Chondrocyte (in vitro differentiated cells): ENCODE measurements around the gene ADPRS. TPM values are rescaled to one million over a fixed set of nuclear protein-coding genes. Genes with fewer than 3 reads are reported as not detected.
A peak's percentile ranks its signal among the peaks of the same experiment; 100 is the strongest.

Experiments
- DNase-seq: peaks from one replicate; pipeline ENCODE4 v3.0.0; 2021; ENCODE audit warnings: mixed read lengths, low spot score
- H3K27ac Mint-ChIP-seq: one replicate; pipeline ENCODE4 v1.8.0; 2021; ENCODE audit warnings: mild to moderate bottlenecking, moderate library complexity, mixed read lengths; ENCODE audit not compliant: unreplicated experiment
- H3K27me3 Mint-ChIP-seq: 2 replicates; pipeline ENCODE4 v1.8.0; 2021; ENCODE audit warnings: low read depth, mixed read lengths
- H3K36me3 Mint-ChIP-seq: 2 replicates; pipeline ENCODE4 v1.8.0; 2021; ENCODE audit warnings: low read depth, mixed read lengths
- H3K4me1 Mint-ChIP-seq: 2 replicates; pipeline ENCODE4 v1.8.0; 2021; ENCODE audit warnings: low read depth, mild to moderate bottlenecking, mixed read lengths
- H3K4me3 Mint-ChIP-seq: one replicate; pipeline ENCODE4 v1.8.0; 2021; ENCODE audit warnings: mild to moderate bottlenecking, moderate library complexity, mixed read lengths; ENCODE audit not compliant: unreplicated experiment
- H3K9me3 Mint-ChIP-seq: 2 replicates; pipeline ENCODE4 v1.8.0; 2021; ENCODE audit warnings: low read depth, mixed read lengths
- CTCF ChIP-seq: fragments of 200-600 bp; sonication (generic); IDR thresholded peaks from 2 replicates; pipeline ENCODE4 v1.5.0; 2021; ENCODE audit warnings: antibody characterized with exemption, mild to moderate bottlenecking, moderate library complexity
- total RNA-seq: library from RNA; stranded (reverse); gene quantifications from 3 replicates; pipeline ENCODE4 v1.2.1, GENCODE V29; 2021

Gene ADPRS
- total RNA-seq, 1 donor from 2014 or later, result 26.9 TPM

- H3K4me1 Mint-ChIP-seq, result peaks cover 17% of the 10 kb centered on the region
- H3K9me3 Mint-ChIP-seq, result no peaks in the 10 kb centered on the region
- peaks cover 8% of the 10 kb centered on the region for H3K36me3 Mint-ChIP-seq
- peak; percentile 87 for DNase-seq
- H3K27me3 Mint-ChIP-seq, result no peaks in the 10 kb centered on the region
- no peak overlapping the region for H3K4me3 Mint-ChIP-seq
- no peak overlapping the region for H3K27ac Mint-ChIP-seq
- no peak for TF ChIP-seq CTCF
Observed at GRCh38 chr1:36087233-36088123, 1.2 kb upstream of the ADPRS start.

- H3K27me3 Mint-ChIP-seq, result no peaks in the 10 kb centered on the region
Observed at GRCh38 chr1:36088265-36088576, 471 bp upstream of the ADPRS start.

DNA sequence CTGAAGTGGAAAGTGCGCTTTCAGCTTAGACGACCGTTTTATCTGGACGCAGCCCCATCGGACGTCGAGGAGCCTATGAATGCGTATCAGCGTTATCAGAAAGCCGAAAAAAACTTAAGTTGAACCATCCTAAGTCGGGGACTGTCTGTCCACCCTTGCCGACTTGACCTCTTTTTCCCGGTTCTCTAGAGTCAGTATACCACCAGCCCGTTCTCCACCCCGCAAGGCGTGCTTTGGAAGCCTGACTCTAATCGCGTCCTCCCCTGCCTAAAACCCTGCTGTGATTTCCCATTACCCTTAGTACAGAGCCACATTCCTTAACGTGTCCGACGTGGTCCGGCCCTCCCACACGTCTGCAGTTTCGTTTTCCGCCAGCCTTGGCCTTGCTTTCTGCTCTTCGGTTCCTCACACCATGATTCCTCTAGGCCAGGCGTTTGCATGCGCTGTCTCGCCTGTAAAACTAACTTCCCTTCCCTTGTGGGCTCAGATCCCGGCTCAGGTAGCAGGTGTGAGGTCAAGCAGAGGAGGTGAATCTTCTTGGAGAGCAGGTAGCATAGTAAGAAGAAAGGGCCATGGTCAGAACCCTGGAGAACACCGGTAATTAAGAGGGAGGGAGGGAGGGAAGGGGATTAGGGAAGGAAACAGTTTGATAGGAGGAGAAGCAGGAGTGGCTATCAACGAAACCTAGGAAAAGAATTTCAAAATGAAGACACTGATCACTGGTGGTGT is 865 bp downstream of the ADPRS start:
- Mint-ChIP-seq H3K4me1 (peaks cover 14% of the 10 kb centered on the region), H3K27ac (peak overlapping the region; percentile 87), H3K36me3 (peaks cover 11% of the 10 kb centered on the region), H3K27me3 (no peaks in the 10 kb centered on the region), H3K4me3 (peak overlapping the region; percentile 83), H3K9me3 (no peaks in the 10 kb centered on the region)
- peak; percentile 73 for DNase-seq
- no peak for TF ChIP-seq CTCF

More at GRCh38 chr1:36088265-36088576, 471 bp upstream of the ADPRS start:
- DNase-seq, result peak; percentile 82
- no peak overlapping the region for H3K27ac Mint-ChIP-seq
- peaks cover 17% of the 10 kb centered on the region for H3K4me1 Mint-ChIP-seq
- peak overlapping the region; percentile 83 for H3K4me3 Mint-ChIP-seq
- no peak for TF ChIP-seq CTCF
- H3K9me3 Mint-ChIP-seq, result no peaks in the 10 kb centered on the region
- peaks cover 9% of the 10 kb centered on the region for H3K36me3 Mint-ChIP-seq

GRCh38 chr1:36091141-36091540 is 2.4 kb downstream of the ADPRS start:
- no peak overlapping the region for H3K4me3 Mint-ChIP-seq

More at GRCh38 chr1:36091141-36091540, 2.4 kb downstream of the ADPRS start:
- H3K9me3 Mint-ChIP-seq, result no peaks in the 10 kb centered on the region
- no peaks in the 10 kb centered on the region for H3K27me3 Mint-ChIP-seq
- peak; percentile 59 for DNase-seq
- peaks cover 11% of the 10 kb centered on the region for H3K36me3 Mint-ChIP-seq
- no peak overlapping the region for H3K27ac Mint-ChIP-seq
- peaks cover 14% of the 10 kb centered on the region for H3K4me1 Mint-ChIP-seq
- no peak for TF ChIP-seq CTCF
